ENCODE results near the gene ZNF827. TPM values are rescaled to one million over a fixed set of nuclear protein-coding genes. Genes with fewer than 3 reads are reported as not detected.
A peak's percentile ranks its signal among the peaks of the same experiment; 100 is the strongest.

ZNF827 gene
- total and polyA plus RNA-seq, 2 of the 8 experiments (the other 6 are each of a cell fraction or from before 2014, with no cell fraction given) = 25.3 to 26.2 TPM

DNA sequence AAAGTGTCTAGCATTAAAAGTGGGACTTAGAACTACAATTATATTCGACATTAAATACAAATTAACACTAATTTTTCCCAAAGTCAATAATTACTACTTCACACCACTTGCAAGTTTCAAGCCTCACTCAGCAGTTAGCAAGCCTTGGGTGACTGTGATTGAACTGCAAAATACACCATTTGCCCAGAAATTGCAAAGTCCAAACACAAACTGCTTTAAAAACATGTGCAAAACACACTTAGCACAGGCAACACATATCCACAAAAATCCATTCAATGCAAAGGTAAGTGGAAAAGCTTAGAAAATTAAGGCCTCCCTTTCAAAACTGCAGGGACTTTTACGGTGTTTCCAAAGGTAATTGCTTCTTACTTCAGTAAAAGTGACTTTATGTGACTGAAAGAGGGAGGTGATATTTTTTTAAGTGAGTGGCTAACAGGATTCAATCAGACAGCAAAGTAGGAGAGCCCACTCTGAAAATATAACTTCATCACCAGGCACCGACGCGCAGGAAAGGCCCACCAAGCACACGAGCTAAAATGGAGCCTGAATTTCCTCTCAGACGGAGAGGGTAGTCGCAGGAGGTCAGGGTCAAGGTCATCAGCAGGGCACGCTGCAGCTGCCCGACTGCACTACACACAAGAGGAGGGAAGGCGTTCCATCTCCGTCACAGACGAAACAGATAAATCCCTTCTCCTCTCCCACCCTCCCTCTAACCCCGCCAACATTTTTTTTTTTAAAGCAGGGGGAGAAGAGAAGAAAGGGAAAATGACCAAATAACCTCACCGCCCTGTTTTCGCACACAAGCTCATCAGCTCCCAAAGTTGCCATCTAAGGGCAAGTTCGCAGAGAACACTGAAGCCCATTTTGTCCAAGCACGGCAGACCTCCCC is 3.1 kb downstream of the ZNF827 start:
- ChIA-PET CTCF (ENCODE audit: partially characterized antibody) (interaction anchor here (0.9 to 1.1 kb wide), 3 partner anchors 29 to 95 kb away, joined by 3 read pairs; no protein-coding TSS in a partner anchor), POLR2A (ENCODE audit: partially characterized antibody) (interaction anchor here (0.6 to 1.5 kb wide), 9 partner anchors 8 to 826 kb away, joined by 3 to 7 read pairs (median 4); no protein-coding TSS in a partner anchor)
- DNase-seq (ENCODE audit: low read depth in 1 of 2, low spot score in 2 of 2) (no peak), FAIRE-seq (peak; percentile 65)
- Histone ChIP-seq H4K20me1 (replicated peaks in 1 of 2; ENCODE audit: control insufficient read depth in 1 of 2, insufficient read depth in 2 of 2, low read length in 2 of 2) (peaks cover 0 to 4% of the 10 kb centered on the region in 2 experiments), H4K8ac (ENCODE audit: extremely low read depth, insufficient read depth, low read length) (peak overlapping the region; percentile 62; the same call in 1 of the 2 replicates), H3K18ac (ENCODE audit: extremely low read depth, low read length) (peak overlapping the region; percentile 91), H2AK5ac (ENCODE audit: low read depth, low read length) (no peak overlapping the region), H3K56ac (replicated peaks; ENCODE audit: insufficient read length, low read depth, low read length) (no peak overlapping the region), H2BK5ac (ENCODE audit: low read depth, low read length) (peak overlapping the region; percentile 93), H4K91ac (replicated peaks; ENCODE audit: insufficient read length, low read length) (peak overlapping the region; percentile 68), H3K9ac (replicated peaks in 1 of 4; ENCODE audit: extremely low read depth in 1 of 4, low read depth in 3 of 4, low read length in 3 of 4) (peak overlapping the region; percentile 39 to 82 (median 68); a peak in 6 of 7 replicates), H3K27me3 (replicated peaks in 1 of 4; ENCODE audit: control insufficient read depth in 3 of 4, extremely low read depth in 1 of 4, insufficient read depth in 3 of 4, low read length in 3 of 4) (no peaks in the 10 kb centered on the region), H3K23ac (ENCODE audit: insufficient read length) (no peak overlapping the region), H2BK120ac (replicated peaks; ENCODE audit: low read depth, low read length) (peak overlapping the region; percentile 16), H3K4me1 (replicated peaks in 1 of 4; ENCODE audit: control insufficient read depth in 3 of 4, insufficient read depth in 4 of 4, low read length in 3 of 4) (peaks cover 4 to 19% (median 12%) of the 10 kb centered on the region in 4 experiments; a peak in 4 of 7 replicates), H2BK15ac (ENCODE audit: low read length) (peak overlapping the region; percentile 22; the same call in 1 of the 2 replicates), H3K27ac (ENCODE audit: low read depth, low read length) (peak overlapping the region; percentile 37; the same call in 1 of the 2 replicates), H3K79me1 (ENCODE audit: low read depth, low read length) (peaks cover 6% of the 10 kb centered on the region; the same call in 1 of the 2 replicates), H2BK12ac (ENCODE audit: low read depth, low read length) (peak overlapping the region; percentile 88), H3K14ac (ENCODE audit: insufficient read length) (no peak overlapping the region), H2BK20ac (ENCODE audit: low read length) (peak overlapping the region; percentile 57; the same call in 1 of the 2 replicates), H3K4me3 (ENCODE audit: extremely low read depth in 1 of 4, insufficient read depth in 2 of 4, low read depth in 3 of 4, low read length in 4 of 4) (peak overlapping the region; percentile 68 to 96 (median 78)), H3K79me2 (ENCODE audit: control insufficient read depth in 1 of 2, insufficient read depth in 2 of 2, low read length in 2 of 2) (peaks cover 5 to 62% of the 10 kb centered on the region in 2 experiments), H2AFZ (ENCODE audit: low read length) (no peak overlapping the region), H3K4ac (replicated peaks; ENCODE audit: insufficient read length, low read depth, low read length) (peak overlapping the region; percentile 6), H3K4me2 (ENCODE audit: insufficient read depth in 1 of 2, low read depth in 2 of 2, low read length in 2 of 2) (peak overlapping the region; percentile 73 to 79), H4K5ac (ENCODE audit: insufficient read length, low read depth, low read length) (no peak overlapping the region), H3K36me3 (ENCODE audit: control insufficient read depth in 2 of 4, insufficient read depth in 4 of 4, low read length in 3 of 4) (no peaks in the 10 kb centered on the region), H3K9me3 (ENCODE audit: insufficient read depth in 2 of 2, low read depth in 1 of 2, low read length in 1 of 2) (no peaks in the 10 kb centered on the region), H3K23me2 (ENCODE audit: low read depth, low read length) (peaks cover 10% of the 10 kb centered on the region)
- 10 to 100% methylated on average over 1 to 11 of the region's 18 CpGs for WGBS, 2 experiments (ENCODE audit: extremely low coverage in 1 of 2, insufficient coverage in 1 of 2, insufficient read length in 1 of 2, insufficient replicate concordance in 2 of 2, low coverage in 1 of 2, low lambda C conversion rate in 2 of 2, missing lambda C conversion rate in 1 of 2)
- TF ChIP-seq SRF (IDR thresholded peaks at IDR 0.05; ENCODE audit: low read depth, low read length) (0 out of 2 replicates have a peak, but pooled peaks have one; percentile 55), JUND (IDR thresholded peaks at IDR 0.05; ENCODE audit: low read length) (no peak), SP1 (IDR thresholded peaks at IDR 0.05; ENCODE audit: low read depth, low read length) (0 out of 2 replicates have a peak, but pooled peaks have one; percentile 14), CTBP2 (IDR thresholded peaks at IDR 0.05; ENCODE audit: borderline replicate concordance, insufficient read depth, insufficient read length, low read length) (no peak), POLR2AphosphoS5 (IDR thresholded peaks at IDR 0.05; ENCODE audit: low read depth, low read length) (peak; percentile 71), TBP (IDR thresholded peaks at IDR 0.05; ENCODE audit: low read depth, low read length) (0 out of 2 replicates have a peak, but pooled peaks have one; percentile 23), TCF12 (IDR thresholded peaks at IDR 0.05; ENCODE audit: low read depth, low read length) (0 out of 2 replicates have a peak, but pooled peaks have one; percentile 41), TAF1 (IDR thresholded peaks at IDR 0.05; ENCODE audit: low read depth, low read length) (peak; percentile 42), NANOG (IDR thresholded peaks at IDR 0.05; ENCODE audit: insufficient read depth, low read depth, low read length, poor library complexity, severe bottlenecking) (no peak), YY1 (IDR thresholded peaks at IDR 0.05; ENCODE audit: low read depth, low read length) (peak; percentile 45; the same call in 1 of the 2 replicates), POLR2A (IDR thresholded peaks at IDR 0.05; ENCODE audit: control extremely low read depth in 1 of 2, low read depth in 2 of 2, low read length in 2 of 2) (peak in 1 of 2 experiments; percentile 56; a peak in 1 of 3 replicates)

Measured in H1 (cell line).